Suppressor macrophage (primary cell): ENCODE results near the gene SLC2A1.

Experiments used
- DNase-seq, 4 experiments: peaks; one replicate each; pipeline ENCODE4 v3.0.0-alpha.2; 2020 to 2022

The SLC2A1 gene

GRCh38 chr1:42940851-42941639 lies 17.6 kb downstream of the SLC2A1 start:
- peak in 3 of 4 experiments; percentile 50 to 56 (median 50) for DNase-seq

- DNase-seq: no peak
Observed at GRCh38 chr1:42938645-42939615, 19.7 kb downstream of the SLC2A1 start.

- DNase-seq: peak; percentile 42 to 67 (median 60)
Observed at GRCh38 chr1:42937836-42938644, 20.6 kb downstream of the SLC2A1 start.

- DNase-seq: peak; percentile 62 to 78 (median 65)
Observed at GRCh38 chr1:42937141-42937696, 21.4 kb downstream of the SLC2A1 start.

- DNase-seq: peak in 3 of 4 experiments; percentile 40 to 44 (median 43)
Observed at GRCh38 chr1:42936309-42937078, 22.2 kb downstream of the SLC2A1 start.

- no peak for DNase-seq
Observed at GRCh38 chr1:42935971-42936308, 22.7 kb downstream of the SLC2A1 start.

- peak; percentile 49 to 73 (median 68) for DNase-seq
Observed at GRCh38 chr1:42935313-42935895, 23.3 kb downstream of the SLC2A1 start.

GRCh38 chr1:42934541-42935312 lies 23.9 kb downstream of the SLC2A1 start:
- no peak for DNase-seq

- no peak for DNase-seq
Observed at GRCh38 chr1:42933610-42934491, 24.8 kb downstream of the SLC2A1 start.

- peak in 2 of 4 experiments; percentile 25 to 37 for DNase-seq
Observed at GRCh38 chr1:42933060-42933586, 25.5 kb downstream of the SLC2A1 start.

GRCh38 chr1:42932442-42932941 lies 26.2 kb downstream of the SLC2A1 start:
- no peak for DNase-seq

GRCh38 chr1:42931911-42932422 lies 26.7 kb downstream of the SLC2A1 start:
- DNase-seq: peak; percentile 71 to 87 (median 82)

GRCh38 chr1:42931108-42931539 lies 27.5 kb downstream of the SLC2A1 start:
- peak; percentile 54 to 76 (median 70) for DNase-seq

- DNase-seq: no peak
Observed at GRCh38 chr1:42930178-42931107, 28.2 kb downstream of the SLC2A1 start.

GRCh38 chr1:42929434-42930177 lies 29.1 kb downstream of the SLC2A1 start:
- no peak for DNase-seq

GRCh38 chr1:42928859-42929258 lies 29.8 kb downstream of the SLC2A1 start:
- DNase-seq: no peak
